KMS-11 (cell line): Measurements from ENCODE around the gene CEP78.

ENCODE experiments used
- H2AFZ ChIP-seq: fragments of 200-600 bp; sonication (generic); 2 replicates; pipeline ENCODE4 v1.6.1; 2016; ENCODE audit warnings: antibody characterized with exemption, mixed run types, low read depth
- H3K27ac ChIP-seq: fragments of 200-600 bp; sonication (generic); 2 replicates; pipeline ENCODE4 v1.6.1; 2016; ENCODE audit warnings: mild to moderate bottlenecking, mixed run types
- H3K27me3 ChIP-seq: fragments of 200-600 bp; sonication (generic); 2 replicates; pipeline ENCODE4 v1.6.1; 2017; ENCODE audit warnings: mild to moderate bottlenecking, low read depth, mixed run types, moderate library complexity; ENCODE audit not compliant: insufficient read depth
- H3K36me3 ChIP-seq: fragments of 200-600 bp; sonication (generic); 2 replicates; pipeline ENCODE4 v1.6.1; 2017; ENCODE audit warnings: mild to moderate bottlenecking, mixed run types; ENCODE audit not compliant: insufficient read depth
- H3K4me1 ChIP-seq: fragments of 200-600 bp; sonication (generic); 2 replicates; pipeline ENCODE4 v1.6.1; 2016; ENCODE audit warnings: mild to moderate bottlenecking, low read depth, mixed run types; ENCODE audit not compliant: poor library complexity, severe bottlenecking
- H3K4me2 ChIP-seq: fragments of 200-600 bp; sonication (generic); 2 replicates; pipeline ENCODE4 v1.7.0; 2016; ENCODE audit warnings: mild to moderate bottlenecking, mixed run types
- H3K4me3 ChIP-seq: fragments of 200-600 bp; sonication (generic); IDR thresholded peaks from 2 replicates; pipeline ENCODE4 v1.6.1; 2017; ENCODE audit warnings: low read depth, low read length, mixed read lengths; ENCODE audit not compliant: insufficient read depth
- H3K79me2 ChIP-seq: fragments of 200-600 bp; sonication (generic); 2 replicates; pipeline ENCODE4 v1.6.1; 2016; ENCODE audit warnings: low read depth, mixed run types; ENCODE audit not compliant: insufficient read depth
- H3K9ac ChIP-seq: fragments of 200-600 bp; sonication (generic); 2 replicates; pipeline ENCODE4 v1.6.1; 2016; ENCODE audit warnings: mild to moderate bottlenecking, mixed run types
- H4K20me1 ChIP-seq: fragments of 200-600 bp; sonication (generic); 2 replicates; pipeline ENCODE4 v1.6.1; 2016; ENCODE audit warnings: mild to moderate bottlenecking, mixed run types; ENCODE audit not compliant: insufficient read depth
- CTCF ChIP-seq: fragments of 200-600 bp; sonication (generic); conservative IDR thresholded peaks from 2 replicates; pipeline ENCODE4 v1.6.1; 2017; ENCODE audit warnings: low read depth, mild to moderate bottlenecking, antibody characterized with exemption, low read length, moderate library complexity, mixed read lengths

The CEP78 gene

GRCh38 chr9:78296201-78296892 lies 60.5 kb downstream of the CEP78 start:
- Histone ChIP-seq H2AFZ (peak overlapping the region; percentile 44), H3K4me3 (no peak overlapping the region), H3K36me3 (no peaks in the 10 kb centered on the region), H3K27me3 (no peaks in the 10 kb centered on the region), H3K4me1 (no peaks in the 10 kb centered on the region), H3K4me2 (no peak overlapping the region), H3K9ac (peak overlapping the region; percentile 67; the same call in 1 of the 2 replicates), H3K27ac (peak overlapping the region; percentile 28; the same call in 1 of the 2 replicates), H3K79me2 (no peaks in the 10 kb centered on the region), H4K20me1 (no peaks in the 10 kb centered on the region)
- no peak for TF ChIP-seq CTCF

GRCh38 chr9:78296893-78297671 lies 61.2 kb downstream of the CEP78 start, which contains the start of gene PSAT1:
PSAT1 (plus strand) TSS chr9:78297125; CDS start chr9:78297211, 86 bp downstream.
- Histone ChIP-seq H2AFZ (peak within 1 kb of the TSS; percentile 47), H3K4me3 (no peak within 1 kb of the TSS), H3K27ac (peak within 1 kb of the TSS; percentile 54), H3K36me3 (no peaks in the 10 kb centered on the region), H3K4me1 (no peaks in the 10 kb centered on the region), H4K20me1 (no peaks in the 10 kb centered on the region), H3K27me3 (no peaks in the 10 kb centered on the region), H3K4me2 (peak within 1 kb of the TSS; percentile 31; the same call in 1 of the 2 replicates), H3K9ac (peak within 1 kb of the TSS; percentile 67; the same call in 1 of the 2 replicates), H3K79me2 (no peaks in the 10 kb centered on the region)
- TF ChIP-seq CTCF = no peak

- peak overlapping the region; percentile 54; the same call in 1 of the 2 replicates for H3K27ac ChIP-seq
- peak overlapping the region; percentile 47 for H2AFZ ChIP-seq
- no peaks in the 10 kb centered on the region for H3K4me1 ChIP-seq
- peak overlapping the region; percentile 31; the same call in 1 of the 2 replicates for H3K4me2 ChIP-seq
- H3K4me3 ChIP-seq = no peak overlapping the region
- peak overlapping the region; percentile 67; the same call in 1 of the 2 replicates for H3K9ac ChIP-seq
- no peak for TF ChIP-seq CTCF
- no peaks in the 10 kb centered on the region for H3K27me3 ChIP-seq
- no peaks in the 10 kb centered on the region for H3K36me3 ChIP-seq
- H4K20me1 ChIP-seq = no peaks in the 10 kb centered on the region
- H3K79me2 ChIP-seq = no peaks in the 10 kb centered on the region
Measured at GRCh38 chr9:78297672-78297961, 61.7 kb downstream of the CEP78 start.

- H3K27ac ChIP-seq = no peak overlapping the region
- H3K9ac ChIP-seq = peak overlapping the region; percentile 67; the same call in 1 of the 2 replicates
- peak overlapping the region; percentile 31 for H3K4me2 ChIP-seq
- H2AFZ ChIP-seq = peak overlapping the region; percentile 47
- no peaks in the 10 kb centered on the region for H3K79me2 ChIP-seq
- no peaks in the 10 kb centered on the region for H3K4me1 ChIP-seq
- no peak overlapping the region for H3K4me3 ChIP-seq
- no peaks in the 10 kb centered on the region for H3K36me3 ChIP-seq
- TF ChIP-seq CTCF = no peak
- H3K27me3 ChIP-seq = no peaks in the 10 kb centered on the region
- no peaks in the 10 kb centered on the region for H4K20me1 ChIP-seq
Measured at GRCh38 chr9:78298046-78298765, 62.3 kb downstream of the CEP78 start.
